H9 (cell line): ENCODE measurements around the gene DDX39A. TPM values are rescaled to one million over a fixed set of nuclear protein-coding genes. Genes with fewer than 3 reads are reported as not detected.
"Not testable (repeated sequence)": the region's sequence is repeated elsewhere in the genome, so short reads cannot be mapped to it uniquely, and the experiment has no call there.

Experiments used
- DNase-seq: peaks from one replicate; pipeline ENCODE4 v3.0.0-alpha.2; 2017
- H2AFZ ChIP-seq: one replicate; pipeline ENCODE4 v1.6.1; 2013; ENCODE audit warnings: mild to moderate bottlenecking, low read length, control low read depth, moderate library complexity
- H2AK5ac ChIP-seq: 2 replicates; pipeline ENCODE4 v1.6.1; 2013; ENCODE audit warnings: low read length, control low read depth, mixed read lengths; ENCODE audit not compliant: insufficient read length
- H2BK120ac ChIP-seq: one replicate; pipeline ENCODE4 v1.6.1; 2013; ENCODE audit warnings: low read depth, mild to moderate bottlenecking, low read length, control low read depth, inconsistent platforms; ENCODE audit not compliant: poor library complexity, severe bottlenecking
- H2BK12ac ChIP-seq: 2 replicates; pipeline ENCODE4 v1.6.1; 2013; ENCODE audit warnings: low read length, control low read depth, mixed read lengths, low read depth; ENCODE audit not compliant: insufficient read length
- H2BK15ac ChIP-seq: 2 replicates; pipeline ENCODE4 v1.6.1; 2013; ENCODE audit warnings: low read depth, low read length, control low read depth
- H2BK20ac ChIP-seq: one replicate; pipeline ENCODE4 v1.6.1; 2013; ENCODE audit warnings: low read depth, mild to moderate bottlenecking, low read length, control low read depth, inconsistent platforms; ENCODE audit not compliant: poor library complexity, severe bottlenecking
- H2BK5ac ChIP-seq: 2 replicates; pipeline ENCODE4 v1.6.1; 2013; ENCODE audit warnings: low read length, control low read depth, mixed read lengths; ENCODE audit not compliant: insufficient read length
- H3K14ac ChIP-seq: 2 replicates; pipeline ENCODE4 v1.6.1; 2013; ENCODE audit warnings: low read length, control low read depth; ENCODE audit not compliant: insufficient read depth
- H3K18ac ChIP-seq: 2 replicates; pipeline ENCODE4 v1.6.1; 2013; ENCODE audit warnings: low read depth, mild to moderate bottlenecking, mixed read lengths, low read length, control low read depth; ENCODE audit not compliant: insufficient read length
- H3K23ac ChIP-seq: 2 replicates; pipeline ENCODE4 v1.6.1; 2013; ENCODE audit warnings: low read length, control low read depth, mixed read lengths, low read depth; ENCODE audit not compliant: insufficient read length
- H3K23me2 ChIP-seq: 2 replicates; pipeline ENCODE4 v1.6.1; 2013; ENCODE audit warnings: low read depth, mild to moderate bottlenecking, mixed read lengths, low read length, control low read depth; ENCODE audit not compliant: insufficient read length, poor library complexity, severe bottlenecking
- H3K27ac ChIP-seq: 2 replicates; pipeline ENCODE4 v1.5.1; 2013; ENCODE audit warnings: low read length, control low read depth, mixed read lengths, low read depth; ENCODE audit not compliant: insufficient read length
- H3K27me3 ChIP-seq: 2 replicates; pipeline ENCODE4 v1.6.1; 2013; ENCODE audit warnings: low read length, control low read depth, inconsistent platforms; ENCODE audit not compliant: insufficient read depth
- H3K4ac ChIP-seq: 2 replicates; pipeline ENCODE4 v1.6.1; 2013; ENCODE audit warnings: low read depth, mild to moderate bottlenecking, control low read depth, inconsistent platforms, low read length, moderate library complexity
- H3K4me1 ChIP-seq: 2 replicates; pipeline ENCODE4 v1.6.1; 2013; ENCODE audit warnings: low read length, control low read depth, inconsistent platforms; ENCODE audit not compliant: insufficient read depth
- H3K4me2 ChIP-seq: 2 replicates; pipeline ENCODE4 v1.6.1; 2013; ENCODE audit warnings: low read length, control low read depth, mixed read lengths; ENCODE audit not compliant: insufficient read length, insufficient read depth
- H3K56ac ChIP-seq: 2 replicates; pipeline ENCODE4 v1.6.1; 2013; ENCODE audit warnings: low read depth, mild to moderate bottlenecking, mixed read lengths, low read length, control low read depth; ENCODE audit not compliant: insufficient read length
- H3K79me1 ChIP-seq: 2 replicates; pipeline ENCODE4 v1.6.1; 2013; ENCODE audit warnings: low read depth, mild to moderate bottlenecking, moderate library complexity, low read length, control low read depth, inconsistent platforms; ENCODE audit not compliant: insufficient read depth, poor library complexity, severe bottlenecking
- H3K79me2 ChIP-seq: 2 replicates; pipeline ENCODE4 v1.6.1; 2013; ENCODE audit warnings: low read length, control low read depth, inconsistent platforms; ENCODE audit not compliant: insufficient read depth
- H3K9ac ChIP-seq: 2 replicates; pipeline ENCODE4 v1.6.1; 2013; ENCODE audit warnings: low read length, control low read depth, mixed read lengths; ENCODE audit not compliant: insufficient read length; ENCODE audit errors: extremely low read depth
- H3K9me3 ChIP-seq: one replicate; pipeline ENCODE4 v1.6.1; 2013; ENCODE audit warnings: low read depth, low read length, inconsistent platforms; ENCODE audit not compliant: control insufficient read depth
- H3T11ph ChIP-seq: one replicate; pipeline ENCODE4 v1.6.1; 2013; ENCODE audit warnings: mild to moderate bottlenecking, low read length, control low read depth, inconsistent platforms
- H4K20me1 ChIP-seq: one replicate; pipeline ENCODE4 v1.6.1; 2013; ENCODE audit not compliant: control insufficient read depth, insufficient read length, insufficient read depth
- H4K5ac ChIP-seq: 2 replicates; pipeline ENCODE4 v1.6.1; 2013; ENCODE audit warnings: low read depth, mild to moderate bottlenecking, mixed read lengths, low read length, control low read depth; ENCODE audit not compliant: insufficient read length
- H4K8ac ChIP-seq: replicated peaks from 2 replicates; pipeline ENCODE4 v1.6.1; 2013; ENCODE audit warnings: low read length, control low read depth, mixed read lengths, low read depth; ENCODE audit not compliant: insufficient read length
- H4K91ac ChIP-seq: 2 replicates; pipeline ENCODE4 v1.6.1; 2013; ENCODE audit warnings: low read depth, mild to moderate bottlenecking, moderate library complexity, mixed read lengths, low read length, control low read depth; ENCODE audit not compliant: insufficient read length
- H3K27ac Mint-ChIP-seq, 3 experiments: 2 replicates in 2 of 3; 3 replicates in 1 of 3; pipeline ENCODE4 v1.8.0; 2020 to 2021; ENCODE audit warnings: mixed read lengths in 3 of 3, mild to moderate bottlenecking in 1 of 3, moderate library complexity in 1 of 3
- H3K27me3 Mint-ChIP-seq: 2 replicates; pipeline ENCODE4 v1.8.0; 2021; ENCODE audit warnings: low read depth, mild to moderate bottlenecking, moderate library complexity, mixed read lengths
- H3K36me3 Mint-ChIP-seq, 3 experiments: 2 replicates in 2 of 3; 3 replicates in 1 of 3; pipeline ENCODE4 v1.8.0; 2020 to 2021; ENCODE audit warnings: low read depth in 3 of 3, mixed read lengths in 3 of 3; ENCODE audit not compliant: insufficient read depth in 1 of 3
- H3K4me1 Mint-ChIP-seq, 2 experiments: 2 replicates each; pipeline ENCODE4 v1.8.0; 2020; ENCODE audit warnings: mixed read lengths in 2 of 2
- H3K4me3 Mint-ChIP-seq, 2 experiments: 2 replicates in 1 of 2; 3 replicates in 1 of 2; pipeline ENCODE4 v1.8.0; 2020 to 2021; ENCODE audit warnings: mild to moderate bottlenecking in 2 of 2, mixed read lengths in 2 of 2, moderate library complexity in 1 of 2
- H3K9me3 Mint-ChIP-seq, 2 experiments: 2 replicates in 1 of 2; 3 replicates in 1 of 2; pipeline ENCODE4 v1.8.0; 2020; ENCODE audit warnings: mild to moderate bottlenecking in 2 of 2, mixed read lengths in 2 of 2, moderate library complexity in 1 of 2
- CTCF ChIP-seq: fragments of 200-600 bp; sonication (generic); conservative IDR thresholded peaks from 3 replicates; pipeline ENCODE4 v1.8.0; 2021; ENCODE audit warnings: antibody characterized with exemption, mild to moderate bottlenecking
- WGBS: extraction: QIAGEN DNeasy Blood & Tissue Kit; methylation state at CpG from one replicate; pipeline ENCODE4 v1.1.7; 2013; ENCODE audit warnings: missing lambda C conversion rate, low lambda C conversion rate, mixed read lengths; ENCODE audit not compliant: insufficient read length; ENCODE audit errors: extremely low coverage; 5-methylcytosine and 5-hydroxymethylcytosine counted together
- total RNA-seq: library from RNA; stranded (reverse); gene quantifications from 2 replicates; pipeline ENCODE4 v1.2.1, GENCODE V29; 2021

Gene DDX39A
- total RNA-seq, 1 experiment from 2014 or later, result 137 TPM

- Histone ChIP-seq H3K4me2 (no peak overlapping the region), H3K27me3 (no peaks in the 10 kb centered on the region), H3K79me2 (no peaks in the 10 kb centered on the region), H4K20me1 (no peaks in the 10 kb centered on the region), H3K56ac (no peak overlapping the region), H2BK15ac (no peak overlapping the region), H3K23ac (no peak overlapping the region), H3T11ph (no peak overlapping the region), H3K9ac (no peak overlapping the region), H2AFZ (no peak overlapping the region), H2AK5ac (no peak overlapping the region), H2BK120ac (no peak overlapping the region), H3K18ac (no peak overlapping the region), H3K4me1 (no peaks in the 10 kb centered on the region), H3K9me3 (no peaks in the 10 kb centered on the region), H2BK5ac (no peak overlapping the region), H3K23me2 (no peaks in the 10 kb centered on the region), H2BK20ac (no peak overlapping the region), H3K14ac (no peak overlapping the region), H4K8ac (no peak overlapping the region), H2BK12ac (no peak overlapping the region), H3K4ac (no peak overlapping the region), H4K5ac (no peak overlapping the region), H4K91ac (no peak overlapping the region), H3K79me1 (no peaks in the 10 kb centered on the region), H3K27ac (no peak overlapping the region)
- TF ChIP-seq CTCF, result no peak
- peaks cover 12 to 16% of the 10 kb centered on the region in 2 experiments for H3K4me1 Mint-ChIP-seq
- H3K9me3 Mint-ChIP-seq, result no peaks in the 10 kb centered on the region; a peak in 1 of 5 replicates
- peaks cover 1% of the 10 kb centered on the region; the same call in 1 of the 2 replicates for H3K27me3 Mint-ChIP-seq
- H3K4me3 Mint-ChIP-seq, result no peak overlapping the region
- WGBS, result no CpG with 5 or more reads among the region's 9 CpGs
- DNase-seq, result no peak
- peaks cover 14 to 25% (median 22%) of the 10 kb centered on the region in 3 experiments; a peak in 6 of 7 replicates for H3K36me3 Mint-ChIP-seq
- H3K27ac Mint-ChIP-seq, result no peak overlapping the region; a peak in 1 of 7 replicates
Observed at GRCh38 chr19:14404312-14404711, 14.8 kb downstream of the DDX39A start.

- H2BK120ac ChIP-seq, H3K23ac ChIP-seq, H2AK5ac ChIP-seq, H2BK15ac ChIP-seq, H3K9ac ChIP-seq, H3K79me1 ChIP-seq, H4K5ac ChIP-seq, H4K91ac ChIP-seq, H2BK5ac ChIP-seq, H3K27ac ChIP-seq, H3K27me3 Mint-ChIP-seq, H2BK20ac ChIP-seq, H3K27me3 ChIP-seq, H3K4ac ChIP-seq, H3K4me2 ChIP-seq, H3K14ac ChIP-seq, H2AFZ ChIP-seq, H3K18ac ChIP-seq, H2BK12ac ChIP-seq, H3K9me3 ChIP-seq, H3K27ac Mint-ChIP-seq, DNase-seq, H4K20me1 ChIP-seq, H3K9me3 Mint-ChIP-seq, H3K23me2 ChIP-seq, H4K8ac ChIP-seq, H3K56ac ChIP-seq, H3K79me2 ChIP-seq, H3K4me3 Mint-ChIP-seq, H3K4me1 ChIP-seq, H3T11ph ChIP-seq: not testable (repeated sequence)
- no CpG with 5 or more reads among the region's 15 CpGs for WGBS
- H3K36me3 Mint-ChIP-seq, result peaks cover 4 to 16% (median 12%) of the 10 kb centered on the region in 3 experiments; a peak in 6 of 7 replicates
- H3K4me1 Mint-ChIP-seq, result peaks cover 12 to 16% of the 10 kb centered on the region in 2 experiments
Observed at GRCh38 chr19:14403145-14403930, 15.8 kb downstream of the DDX39A start.
